Ishikawa (cell line): Measurements from ENCODE around the gene RAI14.

Experiments
- CEBPB ChIP-seq: IDR thresholded peaks from 2 replicates; pipeline ENCODE4 v1.6.1; 2012
- CREB1 ChIP-seq: IDR thresholded peaks from 2 replicates; pipeline ENCODE4 v1.6.1; 2012; ENCODE audit warnings: low read depth
- EGR1 ChIP-seq: IDR thresholded peaks from 2 replicates; pipeline ENCODE4 v1.6.1; 2012
- EP300 ChIP-seq: IDR thresholded peaks from 2 replicates; pipeline ENCODE4 v1.6.1; 2012; ENCODE audit warnings: borderline replicate concordance
- MAX ChIP-seq: IDR thresholded peaks from 2 replicates; pipeline ENCODE4 v1.6.1; 2012
- NFIC ChIP-seq: IDR thresholded peaks from 2 replicates; pipeline ENCODE4 v1.6.1; 2012
- RAD21 ChIP-seq: IDR thresholded peaks from 2 replicates; pipeline ENCODE4 v1.6.1; 2012; ENCODE audit warnings: low read depth
- REST ChIP-seq: IDR thresholded peaks from 2 replicates; pipeline ENCODE4 v1.6.1; 2012; ENCODE audit warnings: low read depth, mild to moderate bottlenecking
- TEAD4 ChIP-seq: IDR thresholded peaks from 2 replicates; pipeline ENCODE4 v1.6.1; 2012
- USF1 ChIP-seq: IDR thresholded peaks from 2 replicates; pipeline ENCODE4 v1.6.1; 2012
- YY1 ChIP-seq: IDR thresholded peaks from 2 replicates; pipeline ENCODE4 v1.6.1; 2012; ENCODE audit warnings: low read depth

- no peak for TF ChIP-seq NFIC
- TF ChIP-seq EGR1 = no peak
- no peak for TF ChIP-seq MAX
- TF ChIP-seq REST = no peak
- no peak for TF ChIP-seq RAD21
- no peak for TF ChIP-seq EP300
- no peak for TF ChIP-seq USF1
- no peak for TF ChIP-seq CEBPB
- TF ChIP-seq YY1 = no peak
- no peak for TF ChIP-seq TEAD4
- no peak for TF ChIP-seq CREB1
These were observed 175.2 kb downstream of the RAI14 start for GRCh38 chr5:34831303-34831702.
